HCT116 (cell line): ENCODE data around the gene ZNF319. TPM values are rescaled to one million over a fixed set of nuclear protein-coding genes. Genes with fewer than 3 reads are reported as not detected.

ENCODE experiments used
- ATAC-seq: fragments of 200-7000 bp; cut with Tn5 transposase; 2 replicates; pipeline ENCODE4 v1.9.1; 2020; ENCODE audit warnings: mild to moderate bottlenecking, moderate library complexity
- BruUV-seq: library from RNA; stranded (reverse); fragments of 400-500 nt; replicated peaks from 2 replicates; lab custom pipeline; 2021; lab: Mats Ljungman, UMichigan
- CTCF ChIA-PET: fragments of 300-600 bp; sonication (Branson Sonifier 250); formaldehyde crosslinking; loops from one replicate; lab custom pipeline; 2021; ENCODE audit warnings: antibody characterized with exemption; lab: Charles Lee
- POLR2A ChIA-PET: fragments of 300-600, 350-600 bp; sonication (Branson Sonifier 250); formaldehyde crosslinking; loops from one replicate; lab custom pipeline; 2021; ENCODE audit warnings: antibody characterized with exemption; lab: Charles Lee
- RAD21 ChIA-PET, 2 experiments: fragments of 300-600 bp; sonication (Branson Sonifier 250); formaldehyde crosslinking; loops; one replicate each; lab custom pipeline; 2023; ENCODE audit warnings: low total read pairs in 2 of 2; ENCODE audit not compliant: uncharacterized antibody in 2 of 2, unreplicated experiment in 2 of 2, low non-redundant PET in 1 of 2; lab: Charles Lee
- DNase-seq: peaks from one replicate; pipeline ENCODE4 v3.0.0-alpha.2; 2010; ENCODE audit warnings: low read depth, low spot score
- H2AFZ ChIP-seq: fragments of 200-600 bp; shearing (Covaris generic), sonication (generic); 2 replicates; pipeline ENCODE4 v1.6.1; 2017; ENCODE audit warnings: low read depth, mixed run types, mixed read lengths, antibody characterized with exemption, low read length; ENCODE audit not compliant: poor library complexity, severe bottlenecking
- H3K27ac ChIP-seq: 2 replicates; pipeline ENCODE4 v1.5.1; 2012; ENCODE audit warnings: low read depth, low read length
- H3K27me3 ChIP-seq: fragments of 200-600 bp; sonication (generic); 2 replicates; pipeline ENCODE4 v1.6.1; 2016; ENCODE audit warnings: mixed run types, low read length, mixed read lengths; ENCODE audit not compliant: insufficient read depth
- H3K36me3 ChIP-seq, 2 experiments: fragments of 200-500 bp in 1 of 2; fragments of 200-600 bp in 1 of 2; sonication (Bioruptor generic) in 1 of 2; sonication (generic) in 1 of 2; 2 replicates each; pipeline versions ENCODE4 v1.5.1 to v1.6.1; 2014 to 2016; ENCODE audit warnings: low read length in 2 of 2, inconsistent platforms in 1 of 2, mixed read lengths in 1 of 2, mixed run types in 1 of 2; ENCODE audit not compliant: insufficient read depth in 2 of 2, control insufficient read depth in 1 of 2
- H3K4me1 ChIP-seq, 2 experiments: fragments of 200-600 bp in 1 of 2; sonication (generic) in 1 of 2; 2 replicates each; pipeline versions ENCODE4 v1.5.1 to v1.6.1; 2012 to 2017; ENCODE audit warnings: low read length in 2 of 2, inconsistent platforms in 1 of 2, mild to moderate bottlenecking in 1 of 2, mixed read lengths in 1 of 2, mixed run types in 1 of 2, moderate library complexity in 1 of 2; ENCODE audit not compliant: insufficient read depth in 2 of 2, control insufficient read depth in 1 of 2
- H3K4me2 ChIP-seq: fragments of 200-600 bp; sonication (generic); 2 replicates; pipeline ENCODE4 v1.6.1; 2017; ENCODE audit warnings: mixed run types, low read length, mixed read lengths
- H3K4me3 ChIP-seq, 2 experiments: fragments of 200-600 bp in 1 of 2; sonication (generic) in 1 of 2; replicated peaks in 1 of 2; 2 replicates each; pipeline ENCODE4 v1.5.1; 2011 to 2016; ENCODE audit warnings: low read length in 2 of 2, control low read depth in 1 of 2, low read depth in 1 of 2, mild to moderate bottlenecking in 1 of 2, mixed read lengths in 1 of 2, mixed run types in 1 of 2
- H3K79me2 ChIP-seq: fragments of 200-600 bp; sonication (generic); 2 replicates; pipeline ENCODE4 v1.6.1; 2017; ENCODE audit warnings: mild to moderate bottlenecking, mixed run types, low read length, moderate library complexity, mixed read lengths; ENCODE audit not compliant: insufficient read depth
- H3K9ac ChIP-seq: fragments of 200-600 bp; sonication (generic); 2 replicates; pipeline ENCODE4 v1.6.1; 2016; ENCODE audit warnings: low read length, mixed read lengths
- H3K9me2 ChIP-seq: fragments of 200-600 bp; sonication (generic), shearing (Covaris generic); 2 replicates; pipeline ENCODE4 v1.6.1; 2017; ENCODE audit warnings: mixed run types, mild to moderate bottlenecking, moderate library complexity; ENCODE audit not compliant: insufficient read depth
- H3K9me3 ChIP-seq, 2 experiments: fragments of 200-500 bp in 1 of 2; fragments of 200-600 bp in 1 of 2; sonication (Bioruptor generic) in 1 of 2; sonication (generic) in 1 of 2; 2 replicates each; pipeline ENCODE4 v1.6.1; 2014 to 2017; ENCODE audit warnings: low read length in 2 of 2, mixed read lengths in 2 of 2, inconsistent platforms in 1 of 2, low read depth in 1 of 2, mild to moderate bottlenecking in 1 of 2, mixed run types in 1 of 2, moderate library complexity in 1 of 2; ENCODE audit not compliant: control insufficient read depth in 1 of 2, insufficient read depth in 1 of 2
- H4K20me1 ChIP-seq: fragments of 200-600 bp; sonication (generic), shearing (Covaris generic); 2 replicates; pipeline ENCODE4 v1.6.1; 2017; ENCODE audit warnings: mixed run types, mild to moderate bottlenecking, moderate library complexity; ENCODE audit not compliant: insufficient read depth
- ATF3 ChIP-seq: IDR thresholded peaks from 2 replicates; pipeline ENCODE4 v1.6.1; 2012
- CEBPB ChIP-seq: IDR thresholded peaks from 2 replicates; pipeline ENCODE4 v1.6.1; 2012; ENCODE audit warnings: low read depth
- EZH2phosphoT487 ChIP-seq: fragments of 200-600 bp; IDR thresholded peaks from 2 replicates; pipeline ENCODE4 v1.6.1; 2018; ENCODE audit warnings: antibody characterized with exemption, borderline replicate concordance
- FOSL1 ChIP-seq: IDR thresholded peaks from 2 replicates; pipeline ENCODE4 v1.6.1; 2012; ENCODE audit warnings: low read depth
- JUND ChIP-seq: IDR thresholded peaks from 2 replicates; pipeline ENCODE4 v1.6.1; 2012
- YY1 ChIP-seq: IDR thresholded peaks from 2 replicates; pipeline ENCODE4 v1.6.1; 2011; ENCODE audit warnings: low read length, low read depth, moderate library complexity, mild to moderate bottlenecking; ENCODE audit not compliant: insufficient replicate concordance; ENCODE audit errors: extremely low read depth
- intact Hi-C: fragments of 100-400 bp; cut with micrococcal nuclease; formaldehyde crosslinking; loops from 2 replicates; pipeline ENCODE4 v1.10.0; 2022
- total RNA-seq: library from RNA; stranded (reverse); gene quantifications from one replicate; pipeline ENCODE4 v1.2.1, GENCODE V29; 2021; ENCODE audit not compliant: unreplicated experiment
- TF ChIP-seq, protein P1 (sequence below): IDR thresholded peaks from 2 replicates; pipeline ENCODE4 v1.6.1; 2012; ENCODE audit warnings: low read depth
- TF ChIP-seq, protein P2 (sequence below), 3 experiments: fragments of 200-600 bp in 1 of 3; sonication (generic) in 1 of 3; IDR thresholded peaks in 2 of 3; conservative IDR thresholded peaks in 1 of 3; 2 replicates each; pipeline ENCODE4 v1.5.1; 2012 to 2017; ENCODE audit warnings: low read depth in 2 of 3, low read length in 2 of 3, antibody characterized with exemption in 1 of 3, borderline replicate concordance in 1 of 3, control low read depth in 1 of 3, mild to moderate bottlenecking in 1 of 3, mixed read lengths in 1 of 3, mixed run types in 1 of 3, moderate library complexity in 1 of 3; ENCODE audit not compliant: insufficient read depth in 1 of 3

ZNF319 gene
- total RNA-seq, 1 experiment from 2014 or later, result 7.1 TPM

- no peaks in the 10 kb centered on the region for H3K79me2 ChIP-seq
- intact Hi-C loops, result no loop called here
- CTCF ChIA-PET, result no interaction called here
These were observed 42.5 kb upstream of the ZNF319 start for GRCh38 chr16:58042886-58043515.

DNA sequence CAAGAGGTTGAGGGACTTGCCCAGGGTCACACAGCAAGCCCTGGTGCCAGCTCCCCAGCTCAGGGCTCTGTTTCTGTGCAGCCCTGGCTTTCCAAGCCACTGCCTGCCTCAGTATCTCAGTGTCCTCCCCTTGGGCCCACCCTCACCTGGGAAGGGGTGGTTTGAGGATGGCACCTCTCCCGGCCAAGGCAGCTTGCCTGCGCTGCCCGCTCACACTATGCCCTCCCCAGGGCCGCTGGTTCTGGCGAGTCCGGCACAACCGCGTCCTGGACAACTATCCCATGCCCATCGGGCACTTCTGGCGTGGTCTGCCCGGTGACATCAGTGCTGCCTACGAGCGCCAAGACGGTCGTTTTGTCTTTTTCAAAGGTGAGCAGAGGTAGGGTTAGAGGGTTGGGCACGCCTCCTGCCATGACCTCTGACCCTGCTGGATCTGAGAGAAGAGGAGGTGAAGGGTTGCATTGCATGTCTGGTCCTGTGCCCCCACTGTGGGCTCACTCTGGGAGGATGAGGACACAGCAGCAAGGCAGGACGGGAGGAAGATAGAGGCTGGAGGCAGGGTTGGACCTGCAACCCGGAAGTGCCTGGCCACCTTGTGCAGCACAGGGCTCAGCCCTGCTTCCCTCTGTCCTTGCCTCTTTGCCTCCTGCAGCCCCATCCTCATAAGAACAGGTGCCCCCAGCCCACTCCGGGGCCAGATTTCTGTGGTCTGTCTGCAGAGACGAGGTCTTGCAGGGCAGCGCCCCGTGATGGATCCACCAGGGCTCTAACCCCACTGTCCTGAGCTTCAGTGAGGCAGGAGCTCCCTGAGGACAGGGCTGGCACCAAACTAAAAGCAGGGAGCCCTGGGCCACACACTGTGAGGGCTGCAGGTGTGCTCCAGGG, 41.8 kb upstream of the ZNF319 start:
- H3K9ac ChIP-seq, result no peak overlapping the region
- no peaks in the 10 kb centered on the region for H3K79me2 ChIP-seq
- H2AFZ ChIP-seq, result no peak overlapping the region
- CTCF ChIA-PET, result no interaction called here
- H3K4me1 ChIP-seq, result no peaks in the 10 kb centered on the region
- no peaks in the 10 kb centered on the region for H3K27me3 ChIP-seq
- RAD21 ChIA-PET, result no interaction called here
- BruUV-seq, result no TSS peak
- no peaks in the 10 kb centered on the region for H4K20me1 ChIP-seq
- no peak for DNase-seq
- H3K9me2 ChIP-seq, result no peaks in the 10 kb centered on the region
- peaks cover 5 to 9% of the 10 kb centered on the region in 2 experiments; a peak in 2 of 4 replicates for H3K36me3 ChIP-seq
- POLR2A ChIA-PET, result no interaction called here
- H3K4me3 ChIP-seq, result no peak overlapping the region
- H3K9me3 ChIP-seq, result no peaks in the 10 kb centered on the region
- intact Hi-C loops, result no loop called here
- H3K27ac ChIP-seq, result no peak overlapping the region
- ATAC-seq, result no peak
- H3K4me2 ChIP-seq, result no peak overlapping the region
- TF ChIP-seq, protein P1, sequence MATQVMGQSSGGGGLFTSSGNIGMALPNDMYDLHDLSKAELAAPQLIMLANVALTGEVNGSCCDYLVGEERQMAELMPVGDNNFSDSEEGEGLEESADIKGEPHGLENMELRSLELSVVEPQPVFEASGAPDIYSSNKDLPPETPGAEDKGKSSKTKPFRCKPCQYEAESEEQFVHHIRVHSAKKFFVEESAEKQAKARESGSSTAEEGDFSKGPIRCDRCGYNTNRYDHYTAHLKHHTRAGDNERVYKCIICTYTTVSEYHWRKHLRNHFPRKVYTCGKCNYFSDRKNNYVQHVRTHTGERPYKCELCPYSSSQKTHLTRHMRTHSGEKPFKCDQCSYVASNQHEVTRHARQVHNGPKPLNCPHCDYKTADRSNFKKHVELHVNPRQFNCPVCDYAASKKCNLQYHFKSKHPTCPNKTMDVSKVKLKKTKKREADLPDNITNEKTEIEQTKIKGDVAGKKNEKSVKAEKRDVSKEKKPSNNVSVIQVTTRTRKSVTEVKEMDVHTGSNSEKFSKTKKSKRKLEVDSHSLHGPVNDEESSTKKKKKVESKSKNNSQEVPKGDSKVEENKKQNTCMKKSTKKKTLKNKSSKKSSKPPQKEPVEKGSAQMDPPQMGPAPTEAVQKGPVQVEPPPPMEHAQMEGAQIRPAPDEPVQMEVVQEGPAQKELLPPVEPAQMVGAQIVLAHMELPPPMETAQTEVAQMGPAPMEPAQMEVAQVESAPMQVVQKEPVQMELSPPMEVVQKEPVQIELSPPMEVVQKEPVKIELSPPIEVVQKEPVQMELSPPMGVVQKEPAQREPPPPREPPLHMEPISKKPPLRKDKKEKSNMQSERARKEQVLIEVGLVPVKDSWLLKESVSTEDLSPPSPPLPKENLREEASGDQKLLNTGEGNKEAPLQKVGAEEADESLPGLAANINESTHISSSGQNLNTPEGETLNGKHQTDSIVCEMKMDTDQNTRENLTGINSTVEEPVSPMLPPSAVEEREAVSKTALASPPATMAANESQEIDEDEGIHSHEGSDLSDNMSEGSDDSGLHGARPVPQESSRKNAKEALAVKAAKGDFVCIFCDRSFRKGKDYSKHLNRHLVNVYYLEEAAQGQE, result no peak
- TF ChIP-seq, protein P2, sequence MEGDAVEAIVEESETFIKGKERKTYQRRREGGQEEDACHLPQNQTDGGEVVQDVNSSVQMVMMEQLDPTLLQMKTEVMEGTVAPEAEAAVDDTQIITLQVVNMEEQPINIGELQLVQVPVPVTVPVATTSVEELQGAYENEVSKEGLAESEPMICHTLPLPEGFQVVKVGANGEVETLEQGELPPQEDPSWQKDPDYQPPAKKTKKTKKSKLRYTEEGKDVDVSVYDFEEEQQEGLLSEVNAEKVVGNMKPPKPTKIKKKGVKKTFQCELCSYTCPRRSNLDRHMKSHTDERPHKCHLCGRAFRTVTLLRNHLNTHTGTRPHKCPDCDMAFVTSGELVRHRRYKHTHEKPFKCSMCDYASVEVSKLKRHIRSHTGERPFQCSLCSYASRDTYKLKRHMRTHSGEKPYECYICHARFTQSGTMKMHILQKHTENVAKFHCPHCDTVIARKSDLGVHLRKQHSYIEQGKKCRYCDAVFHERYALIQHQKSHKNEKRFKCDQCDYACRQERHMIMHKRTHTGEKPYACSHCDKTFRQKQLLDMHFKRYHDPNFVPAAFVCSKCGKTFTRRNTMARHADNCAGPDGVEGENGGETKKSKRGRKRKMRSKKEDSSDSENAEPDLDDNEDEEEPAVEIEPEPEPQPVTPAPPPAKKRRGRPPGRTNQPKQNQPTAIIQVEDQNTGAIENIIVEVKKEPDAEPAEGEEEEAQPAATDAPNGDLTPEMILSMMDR (IDR thresholded peaks at IDR 0.05 in 2 of 3, conservative IDR thresholded peaks at IDR 0.05 in 1 of 3; ENCODE audit: borderline replicate concordance in 1 of 3, insufficient read depth in 1 of 3, low read depth in 2 of 3, low read length in 2 of 3), result no peak
- TF ChIP-seq ATF3 (no peak), EZH2phosphoT487 (no peak), YY1 (no peak), FOSL1 (no peak), CEBPB (no peak)

More at GRCh38 chr16:58042886-58043515, 42.5 kb upstream of the ZNF319 start:
- Histone ChIP-seq H3K9me2 (no peaks in the 10 kb centered on the region), H3K9ac (no peak overlapping the region), H3K27ac (no peak overlapping the region), H3K4me3 (no peak overlapping the region), H3K9me3 (no peaks in the 10 kb centered on the region), H2AFZ (no peak overlapping the region), H3K27me3 (no peaks in the 10 kb centered on the region), H3K36me3 (peaks cover 5 to 9% of the 10 kb centered on the region in 2 experiments; a peak in 2 of 4 replicates), H4K20me1 (no peaks in the 10 kb centered on the region), H3K4me2 (no peak overlapping the region), H3K4me1 (no peaks in the 10 kb centered on the region)
- RAD21 ChIA-PET, result no interaction called here
- no TSS peak for BruUV-seq
- no peak for TF ChIP-seq JUND
- ATAC-seq (no peak), DNase-seq (no peak)
- POLR2A ChIA-PET, result no interaction called here
